Vagina (tissue), 2 donors: ENCODE data around the gene DOK5. TPM values are rescaled to one million over a fixed set of nuclear protein-coding genes. Genes with fewer than 3 reads are reported as not detected.

Source experiments
- DNase-seq, 2 donors: peaks; one replicate each; pipeline ENCODE4 v3.0.0-alpha.2; 2017; ENCODE audit errors: extremely low spot score in 2 of 2
- H3K27ac ChIP-seq: fragments of 200-600 bp; sonication (generic); one replicate; pipeline ENCODE4 v1.5.1; 2019
- H3K27me3 ChIP-seq: fragments of 200-600 bp; sonication (generic); one replicate; pipeline ENCODE4 v1.5.1; 2019
- H3K36me3 ChIP-seq, 2 donors: fragments of 200-600 bp; sonication (generic); one replicate each; pipeline ENCODE4 v1.5.1; 2017 to 2019
- H3K4me1 ChIP-seq: fragments of 200-600 bp; sonication (generic); one replicate; pipeline ENCODE4 v1.5.1; 2019
- H3K4me3 ChIP-seq, 2 donors: fragments of 200-600 bp; sonication (generic); 1 replicate in 1 of 2; 2 replicates in 1 of 2; pipeline ENCODE4 v1.5.1; 2016 to 2019
- H3K9me3 ChIP-seq: fragments of 200-600 bp; sonication (generic); one replicate; pipeline ENCODE4 v1.5.1; 2019
- CTCF ChIP-seq, 3 experiments: fragments of 450-650 bp in 2 of 3; fragments of 200-600 bp in 1 of 3; sonication (generic) in 1 of 3; IDR thresholded peaks; one replicate each; pipeline ENCODE4 v1.5.1; 2017 to 2019; ENCODE audit warnings: antibody characterized with exemption in 3 of 3, mild to moderate bottlenecking in 2 of 3, moderate library complexity in 2 of 3
- POLR2A ChIP-seq, 2 donors: fragments of 450-650 bp; IDR thresholded peaks; one replicate each; pipeline ENCODE4 v1.6.1; 2017; ENCODE audit warnings: antibody characterized with exemption in 2 of 2, mild to moderate bottlenecking in 2 of 2, moderate library complexity in 2 of 2
- POLR2AphosphoS5 ChIP-seq, 2 donors: sonication (generic); formaldehyde crosslinking; IDR thresholded peaks; one replicate each; pipeline ENCODE4 v1.9.0; 2017; ENCODE audit warnings: antibody characterized with exemption in 2 of 2, mild to moderate bottlenecking in 2 of 2, low read depth in 1 of 2; ENCODE audit not compliant: insufficient read depth in 1 of 2
- intact Hi-C: fragments of 100-400 bp; cut with DNase I; formaldehyde crosslinking; loops from one replicate; pipeline ENCODE4 v1.15.1; 2023
- total RNA-seq: library from RNA; depleted of rRNA; stranded (reverse); fragments of >200 nt; gene quantifications from one replicate; pipeline ENCODE4 v1.2.3, GENCODE V29; 2016

Gene DOK5
- total RNA-seq, 1 donor from 2014 or later = 2.5 TPM

GRCh38 chr20:54468082-54468481 is 7.3 kb upstream of the DOK5 start:
- H3K4me3 ChIP-seq = no peak overlapping the region
- H3K36me3 ChIP-seq = no peaks in the 10 kb centered on the region
- no peaks in the 10 kb centered on the region for H3K27me3 ChIP-seq
- TF ChIP-seq CTCF (IDR thresholded peaks at IDR 0.05) (no peak), POLR2A (IDR thresholded peaks at IDR 0.05) (no peak), POLR2AphosphoS5 (IDR thresholded peaks at IDR 0.05; ENCODE audit: insufficient read depth in 1 of 2, low read depth in 1 of 2) (no peak)
- H3K9me3 ChIP-seq = no peaks in the 10 kb centered on the region
- no peak overlapping the region for H3K27ac ChIP-seq
- no peaks in the 10 kb centered on the region for H3K4me1 ChIP-seq
- intact Hi-C loops = no loop called here
- no peak for DNase-seq

DNA sequence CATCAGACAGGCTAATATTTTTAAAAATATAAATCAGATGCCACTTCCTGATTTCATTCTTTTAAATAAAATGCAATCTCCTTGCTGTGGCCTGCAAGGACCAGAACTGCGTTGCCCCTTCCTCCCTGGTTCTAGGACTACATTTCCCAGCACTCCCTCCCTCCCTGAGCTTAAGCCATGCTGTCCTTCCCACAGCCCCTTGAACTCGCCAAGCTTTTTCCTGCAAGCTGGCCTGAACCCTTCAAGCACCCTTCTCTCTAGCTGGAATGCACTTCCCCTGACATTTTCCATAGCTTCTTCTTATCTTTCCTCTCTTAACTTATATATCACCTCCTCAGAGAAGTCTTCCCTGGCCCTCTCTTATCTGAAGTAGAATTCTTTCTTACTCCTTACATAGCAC is 6.1 kb upstream of the DOK5 start:
- TF ChIP-seq POLR2A (IDR thresholded peaks at IDR 0.05) (no peak), POLR2AphosphoS5 (IDR thresholded peaks at IDR 0.05; ENCODE audit: insufficient read depth in 1 of 2, low read depth in 1 of 2) (no peak), CTCF (IDR thresholded peaks at IDR 0.05) (no peak)
- H3K4me1 ChIP-seq = no peaks in the 10 kb centered on the region
- no peaks in the 10 kb centered on the region for H3K9me3 ChIP-seq
- intact Hi-C loops = no loop called here
- H3K27ac ChIP-seq = no peak overlapping the region
- DNase-seq = peak in 1 of 2 donors; percentile 22
- H3K36me3 ChIP-seq = no peaks in the 10 kb centered on the region
- H3K27me3 ChIP-seq = no peaks in the 10 kb centered on the region
- H3K4me3 ChIP-seq = no peak overlapping the region

DNA sequence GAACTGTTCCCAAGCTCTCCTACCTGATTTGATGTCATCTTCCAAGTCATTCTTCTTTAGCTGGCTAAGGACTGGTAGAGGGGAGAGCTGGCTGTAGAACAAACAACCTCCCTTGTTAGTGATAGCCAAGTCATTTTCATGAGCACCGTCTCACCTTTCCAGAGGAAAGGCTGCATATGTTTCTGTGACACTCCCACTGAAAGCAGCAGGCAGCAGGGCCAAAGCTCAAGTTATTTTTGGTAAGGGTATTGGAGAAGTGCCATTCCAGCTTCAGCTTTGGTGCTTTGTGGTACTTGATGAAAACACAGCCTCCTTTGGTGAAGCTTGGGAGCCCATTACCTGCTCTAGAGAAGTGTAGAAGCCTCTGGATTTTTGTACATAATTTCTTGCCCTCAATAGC is 5.4 kb upstream of the DOK5 start:
- H3K27ac ChIP-seq = no peak overlapping the region
- no peaks in the 10 kb centered on the region for H3K36me3 ChIP-seq
- peak in 1 of 2 donors; percentile 34 for DNase-seq
- TF ChIP-seq CTCF (IDR thresholded peaks at IDR 0.05) (no peak), POLR2A (IDR thresholded peaks at IDR 0.05) (no peak), POLR2AphosphoS5 (IDR thresholded peaks at IDR 0.05; ENCODE audit: insufficient read depth in 1 of 2, low read depth in 1 of 2) (no peak)
- no peaks in the 10 kb centered on the region for H3K27me3 ChIP-seq
- intact Hi-C loops = no loop called here
- no peak overlapping the region for H3K4me3 ChIP-seq
- H3K9me3 ChIP-seq = no peaks in the 10 kb centered on the region
- H3K4me1 ChIP-seq = no peaks in the 10 kb centered on the region

DNA sequence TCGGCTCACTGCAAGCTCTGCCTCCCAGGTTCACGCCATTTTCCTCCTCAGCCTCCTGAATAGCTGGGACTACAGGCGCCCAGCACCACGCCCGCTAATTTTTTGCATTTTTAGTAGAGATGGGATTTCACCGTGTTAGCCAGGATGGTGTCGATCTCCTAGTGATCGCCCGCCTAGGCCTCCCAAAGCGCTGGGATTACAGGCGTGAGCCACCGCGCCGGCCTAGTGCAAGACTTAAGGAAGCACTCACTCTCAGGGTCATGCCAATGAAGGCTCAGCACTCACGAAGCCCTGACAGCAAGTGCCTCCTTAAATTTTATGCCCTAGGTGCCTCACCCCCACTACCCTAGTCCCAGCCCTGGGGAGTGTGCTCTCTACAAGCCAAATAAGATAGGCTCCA is 4.7 kb upstream of the DOK5 start:
- TF ChIP-seq CTCF (IDR thresholded peaks at IDR 0.05) = no peak
- no peak for TF ChIP-seq POLR2AphosphoS5 (IDR thresholded peaks at IDR 0.05; ENCODE audit: insufficient read depth in 1 of 2, low read depth in 1 of 2)
- no peak for TF ChIP-seq POLR2A (IDR thresholded peaks at IDR 0.05)
- Histone ChIP-seq H3K36me3 (no peaks in the 10 kb centered on the region), H3K27ac (no peak overlapping the region), H3K27me3 (no peaks in the 10 kb centered on the region), H3K4me3 (no peak overlapping the region), H3K4me1 (no peaks in the 10 kb centered on the region), H3K9me3 (no peaks in the 10 kb centered on the region)
- DNase-seq = peak in 1 of 2 donors; percentile 52
- intact Hi-C loops = no loop called here

DNA sequence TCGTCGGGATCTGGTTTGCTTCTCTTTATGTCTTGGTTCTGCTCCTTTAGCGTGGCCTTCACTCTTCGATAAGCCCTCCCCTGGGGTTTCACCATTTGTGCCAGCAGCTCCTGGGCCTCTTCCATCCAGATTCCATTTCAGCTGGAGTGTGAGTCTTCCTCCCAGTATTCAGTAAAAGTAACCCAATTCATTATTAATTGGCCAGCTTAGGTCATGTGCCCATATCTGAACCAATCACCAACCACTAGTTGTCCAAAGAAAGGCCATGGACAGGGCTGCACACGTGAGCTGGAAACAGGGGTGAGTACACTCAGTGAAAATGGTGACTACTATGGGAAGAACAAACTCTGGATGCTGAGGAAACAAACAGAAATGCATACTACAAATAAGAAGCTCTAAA is 2.8 kb upstream of the DOK5 start:
- H3K27ac ChIP-seq = no peak overlapping the region
- TF ChIP-seq CTCF (IDR thresholded peaks at IDR 0.05) (no peak), POLR2A (IDR thresholded peaks at IDR 0.05) (no peak), POLR2AphosphoS5 (IDR thresholded peaks at IDR 0.05; ENCODE audit: insufficient read depth in 1 of 2, low read depth in 1 of 2) (no peak)
- peak in 1 of 2 donors; percentile 32 for DNase-seq
- intact Hi-C loops = no loop called here
- no peaks in the 10 kb centered on the region for H3K36me3 ChIP-seq
- no peak overlapping the region for H3K4me3 ChIP-seq
- no peaks in the 10 kb centered on the region for H3K27me3 ChIP-seq
- H3K4me1 ChIP-seq = peaks cover 7% of the 10 kb centered on the region
- no peaks in the 10 kb centered on the region for H3K9me3 ChIP-seq
